GM18867 (cell line): ENCODE data around the gene PHACTR3.

Experiments used
- ATAC-seq: cut with Tn5 transposase; IDR thresholded peaks from one replicate; pipeline ENCODE4 v1.9.1; 2021; ENCODE audit warnings: mild to moderate bottlenecking, moderate library complexity; ENCODE audit not compliant: unreplicated experiment

PHACTR3 gene

GRCh38 chr20:59573837-59574236 lies 30.5 kb upstream of the PHACTR3 start:
- no peak for ATAC-seq

GRCh38 chr20:59574308-59574707 lies 30.0 kb upstream of the PHACTR3 start:
- ATAC-seq = no peak

- ATAC-seq = no peak
These were observed 29.1 kb upstream of the PHACTR3 start for GRCh38 chr20:59575216-59575615.

- ATAC-seq = no peak
These were observed 28.7 kb upstream of the PHACTR3 start for GRCh38 chr20:59575653-59576052.

- ATAC-seq = no peak
These were observed 28.0 kb upstream of the PHACTR3 start for GRCh38 chr20:59576216-59576953.

GRCh38 chr20:59577037-59577808 lies 27.1 kb upstream of the PHACTR3 start:
- ATAC-seq = no peak

GRCh38 chr20:59577809-59578435 lies 26.4 kb upstream of the PHACTR3 start:
- ATAC-seq = no peak

- no peak for ATAC-seq
These were observed 25.6 kb upstream of the PHACTR3 start for GRCh38 chr20:59578436-59579403.

- no peak for ATAC-seq
These were observed 24.8 kb upstream of the PHACTR3 start for GRCh38 chr20:59579404-59580145.

- no peak for ATAC-seq
These were observed 24.0 kb upstream of the PHACTR3 start for GRCh38 chr20:59580146-59580946.

GRCh38 chr20:59580991-59581401 lies 23.3 kb upstream of the PHACTR3 start:
- ATAC-seq = no peak

- ATAC-seq = no peak
These were observed 22.2 kb upstream of the PHACTR3 start for GRCh38 chr20:59581993-59582679.

GRCh38 chr20:59583428-59584277 lies 20.7 kb upstream of the PHACTR3 start:
- no peak for ATAC-seq

- ATAC-seq = no peak
These were observed 19.9 kb upstream of the PHACTR3 start for GRCh38 chr20:59584278-59584925.

- ATAC-seq = no peak
These were observed 18.5 kb upstream of the PHACTR3 start for GRCh38 chr20:59585714-59586409.

- ATAC-seq = no peak
These were observed 17.7 kb upstream of the PHACTR3 start for GRCh38 chr20:59586613-59587012.

GRCh38 chr20:59587570-59587969 lies 16.8 kb upstream of the PHACTR3 start:
- no peak for ATAC-seq
